ENCODE results near the gene PRKCA.

The PRKCA gene

DNA sequence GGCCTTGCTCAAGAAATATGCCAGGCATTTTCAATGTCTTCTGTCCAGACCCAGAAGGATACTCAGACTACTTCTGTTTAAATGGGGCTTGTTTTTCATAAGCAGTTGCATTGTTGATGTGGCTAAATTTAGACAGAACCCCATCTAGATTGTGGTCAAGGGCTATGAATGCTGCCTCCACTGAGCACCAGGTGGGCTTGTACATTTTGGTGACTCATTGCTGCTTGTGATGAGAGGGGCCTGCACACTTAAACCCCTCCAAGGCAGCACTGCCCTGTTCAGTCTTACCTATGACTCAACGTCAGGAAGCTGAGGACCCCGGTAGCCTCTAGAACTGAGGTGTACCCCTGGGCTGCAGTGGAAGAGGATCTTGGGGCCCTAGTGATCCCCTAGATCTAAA, 144.0 kb downstream of the PRKCA start:
- no peak for ATAC-seq (ENCODE audit: low read depth)
- no peak for DNase-seq (ENCODE audit: low spot score)
- no peaks in the 10 kb centered on the region for H3K9me3 ChIP-seq (ENCODE audit: severe bottlenecking)
- no peak overlapping the region for H3K27ac ChIP-seq (ENCODE audit: poor library complexity, severe bottlenecking)
- no peaks in the 10 kb centered on the region for H3K36me3 ChIP-seq (ENCODE audit: low read depth)
- H3K4me1 ChIP-seq (ENCODE audit: insufficient read depth, poor library complexity, severe bottlenecking): peaks cover 2% of the 10 kb centered on the region
- TF ChIP-seq, protein P1, sequence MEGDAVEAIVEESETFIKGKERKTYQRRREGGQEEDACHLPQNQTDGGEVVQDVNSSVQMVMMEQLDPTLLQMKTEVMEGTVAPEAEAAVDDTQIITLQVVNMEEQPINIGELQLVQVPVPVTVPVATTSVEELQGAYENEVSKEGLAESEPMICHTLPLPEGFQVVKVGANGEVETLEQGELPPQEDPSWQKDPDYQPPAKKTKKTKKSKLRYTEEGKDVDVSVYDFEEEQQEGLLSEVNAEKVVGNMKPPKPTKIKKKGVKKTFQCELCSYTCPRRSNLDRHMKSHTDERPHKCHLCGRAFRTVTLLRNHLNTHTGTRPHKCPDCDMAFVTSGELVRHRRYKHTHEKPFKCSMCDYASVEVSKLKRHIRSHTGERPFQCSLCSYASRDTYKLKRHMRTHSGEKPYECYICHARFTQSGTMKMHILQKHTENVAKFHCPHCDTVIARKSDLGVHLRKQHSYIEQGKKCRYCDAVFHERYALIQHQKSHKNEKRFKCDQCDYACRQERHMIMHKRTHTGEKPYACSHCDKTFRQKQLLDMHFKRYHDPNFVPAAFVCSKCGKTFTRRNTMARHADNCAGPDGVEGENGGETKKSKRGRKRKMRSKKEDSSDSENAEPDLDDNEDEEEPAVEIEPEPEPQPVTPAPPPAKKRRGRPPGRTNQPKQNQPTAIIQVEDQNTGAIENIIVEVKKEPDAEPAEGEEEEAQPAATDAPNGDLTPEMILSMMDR (IDR thresholded peaks at IDR 0.05; ENCODE audit: poor library complexity, severe bottlenecking): no peak
- H3K4me3 ChIP-seq (ENCODE audit: severe bottlenecking): no peak overlapping the region
- H3K27me3 ChIP-seq (ENCODE audit: insufficient read depth, poor library complexity, severe bottlenecking): no peaks in the 10 kb centered on the region

DNA sequence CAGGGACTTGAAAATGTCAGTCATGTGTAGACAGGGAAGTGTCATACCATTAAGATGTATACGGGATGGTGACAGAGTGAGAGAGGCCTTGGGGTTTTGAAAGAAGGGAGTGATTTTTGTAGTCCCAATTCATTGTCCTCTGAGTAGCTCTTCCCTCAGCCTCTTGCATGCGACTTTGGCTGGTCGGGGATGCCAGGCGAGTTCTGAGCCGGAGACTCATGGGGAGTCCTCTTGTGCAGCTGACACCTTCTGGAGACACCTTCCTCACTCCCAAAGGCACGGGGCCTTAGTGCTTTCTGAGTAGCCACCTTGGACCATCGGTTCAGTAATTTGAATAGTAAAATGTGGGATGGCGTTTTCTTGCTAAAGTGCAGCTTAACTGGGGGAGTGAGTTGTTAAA, 144.7 kb downstream of the PRKCA start:
- TF ChIP-seq, protein P1 (IDR thresholded peaks at IDR 0.05; ENCODE audit: poor library complexity, severe bottlenecking): no peak
- no peak overlapping the region for H3K4me3 ChIP-seq (ENCODE audit: severe bottlenecking)

DNA sequence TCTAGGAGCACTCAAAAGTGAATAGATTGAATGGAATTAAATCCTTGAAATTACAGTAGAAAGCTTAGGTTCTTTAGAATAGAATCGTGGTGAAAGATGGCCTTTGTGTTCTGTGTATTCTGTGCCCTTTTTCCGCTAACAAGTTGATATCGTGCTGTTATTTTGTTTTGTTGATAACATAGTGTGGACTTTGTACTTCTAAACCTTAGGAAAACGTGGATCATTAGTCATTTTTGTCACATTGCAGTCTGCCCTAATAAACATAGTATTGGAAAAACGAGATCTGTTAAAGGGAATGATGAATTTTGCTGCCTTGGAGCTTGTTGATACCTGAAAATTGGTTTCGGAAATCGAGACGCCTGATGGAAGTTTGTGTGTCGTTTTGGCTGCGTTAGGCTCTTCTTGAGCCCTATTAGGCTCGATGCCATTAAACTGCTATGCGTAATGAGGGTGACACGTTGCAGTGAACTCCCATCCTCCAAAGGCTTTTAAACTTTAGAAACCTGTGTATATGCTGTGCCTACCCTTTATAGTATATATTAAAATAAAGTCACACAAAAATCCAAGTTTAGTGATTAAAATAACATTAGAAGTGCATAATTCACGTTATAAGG, 145.7 kb downstream of the PRKCA start:
- ATAC-seq (ENCODE audit: low read depth) (no peak), DNase-seq (ENCODE audit: low spot score) (no peak)
- TF ChIP-seq, protein P1 (IDR thresholded peaks at IDR 0.05; ENCODE audit: poor library complexity, severe bottlenecking): no peak
- Histone ChIP-seq H3K4me3 (ENCODE audit: severe bottlenecking) (no peak overlapping the region), H3K36me3 (ENCODE audit: low read depth) (no peaks in the 10 kb centered on the region), H3K27me3 (ENCODE audit: insufficient read depth, poor library complexity, severe bottlenecking) (no peaks in the 10 kb centered on the region), H3K9me3 (ENCODE audit: severe bottlenecking) (no peaks in the 10 kb centered on the region), H3K27ac (ENCODE audit: poor library complexity, severe bottlenecking) (no peak overlapping the region), H3K4me1 (ENCODE audit: insufficient read depth, poor library complexity, severe bottlenecking) (no peaks in the 10 kb centered on the region)

More for the DNA sequence above, 144.7 kb downstream of the PRKCA start:
- Histone ChIP-seq H3K27me3 (ENCODE audit: insufficient read depth, poor library complexity, severe bottlenecking) (no peaks in the 10 kb centered on the region), H3K27ac (ENCODE audit: poor library complexity, severe bottlenecking) (no peak overlapping the region), H3K9me3 (ENCODE audit: severe bottlenecking) (no peaks in the 10 kb centered on the region), H3K4me1 (ENCODE audit: insufficient read depth, poor library complexity, severe bottlenecking) (no peaks in the 10 kb centered on the region), H3K36me3 (ENCODE audit: low read depth) (no peaks in the 10 kb centered on the region)
- ATAC-seq (ENCODE audit: low read depth) (no peak), DNase-seq (ENCODE audit: low spot score) (no peak)

DNA sequence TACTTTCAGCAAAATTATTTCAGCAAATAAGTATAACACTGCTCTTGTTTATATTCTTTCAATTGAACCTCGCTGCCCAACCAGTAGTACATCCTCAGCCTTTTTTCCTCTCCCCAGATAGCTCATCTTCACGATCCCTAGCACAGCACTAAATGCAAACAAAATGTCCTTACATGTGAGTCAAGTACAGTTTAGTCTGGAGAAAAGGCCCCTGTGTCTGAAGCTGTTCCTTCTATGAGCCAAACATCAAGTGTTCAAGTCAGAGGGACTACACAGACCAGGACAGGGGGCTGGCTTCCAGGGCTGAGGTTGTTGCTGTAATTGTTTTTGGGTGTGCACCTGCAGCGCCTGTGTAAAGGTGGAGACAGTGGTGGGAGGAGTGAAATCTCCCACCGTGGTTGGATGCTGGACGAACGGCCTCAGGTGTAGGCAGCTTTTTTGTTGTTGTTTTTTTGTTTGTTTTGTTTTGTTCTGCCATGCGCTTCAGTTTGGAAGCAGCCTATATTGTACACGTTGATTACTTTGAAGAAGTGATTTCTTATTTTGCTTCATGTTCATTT, 147.1 kb downstream of the PRKCA start:
- DNase-seq (ENCODE audit: low spot score) (no peak), ATAC-seq (ENCODE audit: low read depth) (no peak)
- Histone ChIP-seq H3K9me3 (ENCODE audit: severe bottlenecking) (no peaks in the 10 kb centered on the region), H3K36me3 (ENCODE audit: low read depth) (no peaks in the 10 kb centered on the region), H3K27ac (ENCODE audit: poor library complexity, severe bottlenecking) (no peak overlapping the region), H3K27me3 (ENCODE audit: insufficient read depth, poor library complexity, severe bottlenecking) (no peaks in the 10 kb centered on the region), H3K4me3 (ENCODE audit: severe bottlenecking) (no peak overlapping the region), H3K4me1 (ENCODE audit: insufficient read depth, poor library complexity, severe bottlenecking) (no peaks in the 10 kb centered on the region)
- TF ChIP-seq, protein P1 (IDR thresholded peaks at IDR 0.05; ENCODE audit: poor library complexity, severe bottlenecking): no peak

Measured in RWPE2 (cell line).